A549 (cell line): ENCODE results near the gene SETDB1. TPM values are rescaled to one million over a fixed set of nuclear protein-coding genes. Genes with fewer than 3 reads are reported as not detected.
A peak's percentile ranks its signal among the peaks of the same experiment; 100 is the strongest.

Experiments
- ATAC-seq, 2 experiments: fragments of 200-7000 bp in 1 of 2; fragments of >200 bp in 1 of 2; cut with Nextera tagmentation in 1 of 2; cut with Tn5 transposase in 1 of 2; 3 replicates each; pipeline versions ENCODE4 v1.8.0 to v1.9.1; 2018 to 2020; ENCODE audit warnings: mild to moderate bottlenecking in 1 of 2, moderate library complexity in 1 of 2
- CTCF ChIA-PET: fragments of 300-600 bp; sonication (Branson Sonifier 250); formaldehyde crosslinking; extraction: SDS; loops from one replicate; lab custom pipeline; 2021; ENCODE audit warnings: antibody characterized with exemption, inconsistent platforms; lab: Yijun Ruan, JAX
- POLR2A ChIA-PET: fragments of 350-600 bp; formaldehyde crosslinking; extraction: SDS; loops from one replicate; lab custom pipeline; 2021; ENCODE audit warnings: antibody characterized with exemption, inconsistent platforms; lab: Yijun Ruan, JAX
- DNase-seq, 2 experiments: peaks; one replicate each; pipeline versions ENCODE4 v3.0.0 to v3.0.0-alpha.2; 2011 to 2016; ENCODE audit warnings: low read depth in 1 of 2, low spot score in 1 of 2
- FAIRE-seq: peaks from 2 replicates; lab custom pipeline; 2011; peaks lifted over from hg19 to GRCh38; lab: Jason Lieb, UNC
- H3K27ac ChIP-seq, 2 experiments: fragments of >200 bp; sonication (Bioruptor Twin); formaldehyde crosslinking; 3 replicates each; pipeline ENCODE4 v1.5.1; 2016 to 2017
- H3K4me1 ChIP-seq: fragments of >200 bp; sonication (Bioruptor Twin); formaldehyde crosslinking; 3 replicates; pipeline ENCODE4 v1.6.1; 2016
- H3K4me2 ChIP-seq: fragments of >200 bp; sonication (Bioruptor Twin); formaldehyde crosslinking; 3 replicates; pipeline ENCODE4 v1.6.1; 2016
- H3K4me3 ChIP-seq: fragments of >200 bp; sonication (Bioruptor Twin); formaldehyde crosslinking; 3 replicates; pipeline ENCODE4 v1.5.1; 2016
- H3K9me3 ChIP-seq: fragments of >200 bp; sonication (Bioruptor Twin); formaldehyde crosslinking; 3 replicates; pipeline ENCODE4 v1.6.1; 2016
- BCL3 ChIP-seq: fragments of >200 bp; sonication (Bioruptor Twin); formaldehyde crosslinking; IDR thresholded peaks from 3 replicates; pipeline ENCODE4 v1.6.1; 2016
- CHD4 ChIP-seq: fragments of 200-600 bp; sonication (generic); IDR thresholded peaks from 2 replicates; pipeline ENCODE4 v1.6.1; 2016; ENCODE audit warnings: antibody characterized with exemption, mild to moderate bottlenecking, borderline replicate concordance
- CTCF ChIP-seq: fragments of >200 bp; sonication (Bioruptor Twin); formaldehyde crosslinking; IDR thresholded peaks from 3 replicates; pipeline ENCODE4 v1.5.1; 2016
- E2F6 ChIP-seq: IDR thresholded peaks from 2 replicates; pipeline ENCODE4 v1.6.1; 2012; ENCODE audit warnings: low read depth, borderline replicate concordance
- EHF ChIP-seq: fragments of 250-450 bp; sonication (Bioruptor Pico); IDR thresholded peaks from 2 replicates; pipeline ENCODE4 v1.5.0; 2020; ENCODE audit warnings: mild to moderate bottlenecking
- GATA3 ChIP-seq: IDR thresholded peaks from 2 replicates; pipeline ENCODE4 v1.6.1; 2012; ENCODE audit warnings: borderline replicate concordance
- HES2 ChIP-seq: fragments of >200 bp; sonication (Bioruptor Twin); formaldehyde crosslinking; IDR thresholded peaks from 2 replicates; pipeline ENCODE4 v1.6.1; 2016
- HMGXB4 ChIP-seq: fragments of 250-450 bp; sonication (Bioruptor Pico); IDR thresholded peaks from 2 replicates; pipeline ENCODE4 v1.5.0; 2021; ENCODE audit warnings: mild to moderate bottlenecking, moderate library complexity, borderline replicate concordance
- HOXA7 ChIP-seq: fragments of 250-450 bp; sonication (Bioruptor Pico); IDR thresholded peaks from 2 replicates; pipeline ENCODE4 v1.5.0; 2020; ENCODE audit warnings: mild to moderate bottlenecking, moderate library complexity
- HOXB13 ChIP-seq: fragments of 250-450 bp; sonication (Bioruptor Pico); IDR thresholded peaks from 2 replicates; pipeline ENCODE4 v1.5.0; 2020; ENCODE audit warnings: low read depth, mild to moderate bottlenecking, moderate library complexity
- MAZ ChIP-seq: fragments of 150-350 bp; IDR thresholded peaks from 2 replicates; pipeline ENCODE4 v1.6.1; 2014; ENCODE audit warnings: antibody characterized with exemption, low read depth, low read length, borderline replicate concordance
- MYC ChIP-seq: IDR thresholded peaks from 2 replicates; pipeline ENCODE4 v1.6.1; 2012; ENCODE audit warnings: mild to moderate bottlenecking, inconsistent platforms, low read length, improper control_type of control experiment, borderline replicate concordance
- PHF8 ChIP-seq: fragments of 200-600 bp; sonication (generic); IDR thresholded peaks from 2 replicates; pipeline ENCODE4 v1.6.1; 2016; ENCODE audit warnings: low read depth, mild to moderate bottlenecking, antibody characterized with exemption, moderate library complexity, borderline replicate concordance
- POLR2A ChIP-seq: IDR thresholded peaks from 2 replicates; pipeline ENCODE4 v1.6.1; 2012; ENCODE audit warnings: mild to moderate bottlenecking, low read length
- RAD21 ChIP-seq, 2 experiments: fragments of >200 bp in 1 of 2; sonication (Bioruptor Twin) in 1 of 2; formaldehyde crosslinking in 1 of 2; IDR thresholded peaks in 1 of 2; conservative IDR thresholded peaks in 1 of 2; 2 replicates in 1 of 2; 3 replicates in 1 of 2; pipeline ENCODE4 v1.6.1; 2012 to 2018; ENCODE audit warnings: inconsistent platforms in 1 of 2
- RCOR1 ChIP-seq: fragments of 150-350 bp; IDR thresholded peaks from 2 replicates; pipeline ENCODE4 v1.6.1; 2014; ENCODE audit warnings: antibody characterized with exemption, low read length, low read depth
- SMC3 ChIP-seq: fragments of >200 bp; sonication (Bioruptor Twin); formaldehyde crosslinking; IDR thresholded peaks from 3 replicates; pipeline ENCODE4 v1.6.1; 2018; ENCODE audit warnings: inconsistent platforms
- TP53 ChIP-seq: fragments of 250-450 bp; sonication (Bioruptor Pico); IDR thresholded peaks from 2 replicates; pipeline ENCODE4 v1.5.0; 2021; ENCODE audit warnings: mild to moderate bottlenecking, moderate library complexity
- whole genome bisulfite sequencing: methylation state at CpG from one replicate; pipeline ENCODE4 v1.1.6; 2017; ENCODE audit errors: missing lambda C conversion rate; 5-methylcytosine and 5-hydroxymethylcytosine counted together
- polyA plus RNA-seq, 4 experiments: library from polyadenylated mRNA; depleted of rRNA in 3 of 4; stranded (reverse); fragments of >200 nt; fragmentation: RNase III in 1 of 4; extraction: RNeasy Plus Mini Kit Qiagen cat#74134 plus additional on column Dnase treatment in 1 of 4; gene quantifications; 2 replicates in 3 of 4; 3 replicates in 1 of 4; pipeline ENCODE4 v1.2.3, GENCODE V29; 2011 to 2017

SETDB1 gene
- polyA plus RNA-seq, 2 of the 4 experiments (the other 2 are of a cell fraction): 25.1 to 56.9 TPM

- Histone ChIP-seq H3K27ac (no peak overlapping the region; a peak in 1 of 6 replicates), H3K4me1 (peaks cover 34% of the 10 kb centered on the region), H3K4me2 (peak overlapping the region; percentile 5; the same call in 1 of the 3 replicates), H3K4me3 (no peak overlapping the region), H3K9me3 (no peaks in the 10 kb centered on the region)
- ChIA-PET CTCF (interaction anchor here (1.2 to 2.4 kb wide), 2 partner anchors 12 to 33 kb away, joined by 3 to 14 read pairs; no protein-coding TSS in a partner anchor), POLR2A (no interaction called here)
- ATAC-seq (no peak), FAIRE-seq (no peak), DNase-seq (no peak)
- 78% methylated on average over 14 of the region's 14 CpGs for WGBS
- TF ChIP-seq MAZ (no peak), POLR2A (no peak), BCL3 (no peak), MYC (no peak), RCOR1 (no peak), CHD4 (no peak), HOXA7 (CRISPR knock-in tag) (no peak), HMGXB4 (CRISPR knock-in tag) (no peak), CTCF (no peak), E2F6 (no peak), HES2 (no peak), GATA3 (no peak), RAD21 (conservative IDR thresholded peaks at IDR 0.05 in 1 of 2, IDR thresholded peaks at IDR 0.05 in 1 of 2) (no peak), SMC3 (no peak), HOXB13 (no peak), EHF (CRISPR knock-in tag) (no peak)
- TF ChIP-seq, all 56 proteins: peak for 0
These were observed 86.7 kb downstream of the SETDB1 start for GRCh38 chr1:151012684-151013471.

GRCh38 chr1:151013518-151013917 is 87.4 kb downstream of the SETDB1 start:
- Histone ChIP-seq H3K4me2 (peak overlapping the region; percentile 5; the same call in 1 of the 3 replicates), H3K4me3 (no peak overlapping the region), H3K9me3 (no peaks in the 10 kb centered on the region), H3K27ac (no peak overlapping the region), H3K4me1 (peaks cover 33% of the 10 kb centered on the region)
- CTCF ChIA-PET: interaction anchor here (1.2 to 2.4 kb wide), 2 partner anchors 11 to 34 kb away, joined by 3 to 14 read pairs; no protein-coding TSS in a partner anchor
- POLR2A ChIA-PET: no interaction called here
- ATAC-seq: peak in 1 of 2 experiments; percentile 15; a peak in 2 of 6 replicates
- no peak for TF ChIP-seq MAZ
- no peak for TF ChIP-seq TP53 (CRISPR knock-in tag)
- TF ChIP-seq GATA3: no peak
- TF ChIP-seq PHF8: no peak
- FAIRE-seq: no peak
- DNase-seq: no peak
- WGBS: 74% methylated on average over 2 of the region's 2 CpGs

Other genes with a start within 250 kb of the SETDB1 start
- 34.9 and 41.8 TPM in 2 replicates for gene GOLPH3L, start 229.2 kb upstream of the SETDB1 start, polyA plus RNA-seq (2011; rRNA removed)
- 23.9 to 32.3 TPM (median 27.7 TPM) in 3 replicates for gene GOLPH3L, start 229.2 kb upstream of the SETDB1 start, polyA plus RNA-seq (2017; fragmentation: RNase III; extraction: RNeasy Plus Mini Kit Qiagen cat#74134 plus additional on column Dnase treatment)
- gene HORMAD1, start 205.5 kb upstream of the SETDB1 start, polyA plus RNA-seq (2011; rRNA removed): 20.6 and 30.6 TPM in 2 replicates
- gene HORMAD1, start 205.5 kb upstream of the SETDB1 start, polyA plus RNA-seq (2017; fragmentation: RNase III; extraction: RNeasy Plus Mini Kit Qiagen cat#74134 plus additional on column Dnase treatment): 8.9 to 13.6 TPM (median 11.6 TPM) in 3 replicates
- gene CTSS, start 160.6 kb upstream of the SETDB1 start, polyA plus RNA-seq (2011; rRNA removed): 29.6 and 33.9 TPM in 2 replicates
- 9.4 to 11.5 TPM (median 10.7 TPM) in 3 replicates for gene CTSS, start 160.6 kb upstream of the SETDB1 start, polyA plus RNA-seq (2017; fragmentation: RNase III; extraction: RNeasy Plus Mini Kit Qiagen cat#74134 plus additional on column Dnase treatment)
- gene CTSK, start 118.1 kb upstream of the SETDB1 start, polyA plus RNA-seq (2011; rRNA removed): 5.0 and 6.7 TPM in 2 replicates
- 2.4 to 2.5 TPM (median 2.4 TPM) in 3 replicates for gene CTSK, start 118.1 kb upstream of the SETDB1 start, polyA plus RNA-seq (2017; fragmentation: RNase III; extraction: RNeasy Plus Mini Kit Qiagen cat#74134 plus additional on column Dnase treatment)
- 25.6 and 30.8 TPM in 2 replicates for gene ARNT, start 49.8 kb upstream of the SETDB1 start, polyA plus RNA-seq (2011; rRNA removed)
- gene ARNT, start 49.8 kb upstream of the SETDB1 start, polyA plus RNA-seq (2017; fragmentation: RNase III; extraction: RNeasy Plus Mini Kit Qiagen cat#74134 plus additional on column Dnase treatment): 13.8 to 17.6 TPM (median 17.6 TPM) in 3 replicates
- gene CTXND2, start 39.2 kb upstream of the SETDB1 start, polyA plus RNA-seq (2011; rRNA removed): not detected in 2 replicates
- gene CTXND2, start 39.2 kb upstream of the SETDB1 start, polyA plus RNA-seq (2017; fragmentation: RNase III; extraction: RNeasy Plus Mini Kit Qiagen cat#74134 plus additional on column Dnase treatment): not detected in 3 replicates
- gene CERS2, start 48.5 kb downstream of the SETDB1 start, polyA plus RNA-seq (2011; rRNA removed): 356 and 395 TPM in 2 replicates
- gene CERS2, start 48.5 kb downstream of the SETDB1 start, polyA plus RNA-seq (2017; fragmentation: RNase III; extraction: RNeasy Plus Mini Kit Qiagen cat#74134 plus additional on column Dnase treatment): 183 to 196 TPM (median 196 TPM) in 3 replicates
- 2.2 and 3.3 TPM in 2 replicates for gene ANXA9, start 55.9 kb downstream of the SETDB1 start, polyA plus RNA-seq (2011; rRNA removed)
- gene ANXA9, start 55.9 kb downstream of the SETDB1 start, polyA plus RNA-seq (2017; fragmentation: RNase III; extraction: RNeasy Plus Mini Kit Qiagen cat#74134 plus additional on column Dnase treatment): 1.5 to 2.1 TPM (median 1.7 TPM) in 3 replicates
- 5.2 and 7.9 TPM in 2 replicates for gene MINDY1, start 80.5 kb downstream of the SETDB1 start, polyA plus RNA-seq (2011; rRNA removed)
- 4.0 to 4.8 TPM (median 4.8 TPM) in 3 replicates for gene MINDY1, start 80.5 kb downstream of the SETDB1 start, polyA plus RNA-seq (2017; fragmentation: RNase III; extraction: RNeasy Plus Mini Kit Qiagen cat#74134 plus additional on column Dnase treatment)
- gene PRUNE1, start 82.1 kb downstream of the SETDB1 start, polyA plus RNA-seq (2011; rRNA removed): 27.0 and 27.5 TPM in 2 replicates
- 11.1 to 11.9 TPM (median 11.1 TPM) in 3 replicates for gene PRUNE1, start 82.1 kb downstream of the SETDB1 start, polyA plus RNA-seq (2017; fragmentation: RNase III; extraction: RNeasy Plus Mini Kit Qiagen cat#74134 plus additional on column Dnase treatment)
- gene BNIPL, start 110.2 kb downstream of the SETDB1 start, polyA plus RNA-seq (2011; rRNA removed): 0.30 and 0.38 TPM in 2 replicates
- 0.22 to 0.51 TPM (median 0.28 TPM) in 3 replicates for gene BNIPL, start 110.2 kb downstream of the SETDB1 start, polyA plus RNA-seq (2017; fragmentation: RNase III; extraction: RNeasy Plus Mini Kit Qiagen cat#74134 plus additional on column Dnase treatment)
- gene C1orf56, start 121.4 kb downstream of the SETDB1 start, polyA plus RNA-seq (2011; rRNA removed): 2.9 and 3.3 TPM in 2 replicates
- 5.1 to 6.8 TPM (median 6.6 TPM) in 3 replicates for gene C1orf56, start 121.4 kb downstream of the SETDB1 start, polyA plus RNA-seq (2017; fragmentation: RNase III; extraction: RNeasy Plus Mini Kit Qiagen cat#74134 plus additional on column Dnase treatment)
- 78.1 and 83.1 TPM in 2 replicates for gene CDC42SE1, start 133.3 kb downstream of the SETDB1 start, polyA plus RNA-seq (2011; rRNA removed)
- 50.6 to 54.7 TPM (median 52.0 TPM) in 3 replicates for gene CDC42SE1, start 133.3 kb downstream of the SETDB1 start, polyA plus RNA-seq (2017; fragmentation: RNase III; extraction: RNeasy Plus Mini Kit Qiagen cat#74134 plus additional on column Dnase treatment)
- gene MLLT11, start 134.0 kb downstream of the SETDB1 start, polyA plus RNA-seq (2011; rRNA removed): 33.7 and 35.3 TPM in 2 replicates
- gene MLLT11, start 134.0 kb downstream of the SETDB1 start, polyA plus RNA-seq (2017; fragmentation: RNase III; extraction: RNeasy Plus Mini Kit Qiagen cat#74134 plus additional on column Dnase treatment): 26.0 to 28.2 TPM (median 26.5 TPM) in 3 replicates
- 9.9 and 10.8 TPM in 2 replicates for gene GABPB2, start 144.4 kb downstream of the SETDB1 start, polyA plus RNA-seq (2011; rRNA removed)
- gene GABPB2, start 144.4 kb downstream of the SETDB1 start, polyA plus RNA-seq (2017; fragmentation: RNase III; extraction: RNeasy Plus Mini Kit Qiagen cat#74134 plus additional on column Dnase treatment): 2.4 to 3.9 TPM (median 3.3 TPM) in 3 replicates
- gene SEMA6C, start 220.3 kb downstream of the SETDB1 start, polyA plus RNA-seq (2011; rRNA removed): 1.3 and 1.7 TPM in 2 replicates
- gene SEMA6C, start 220.3 kb downstream of the SETDB1 start, polyA plus RNA-seq (2017; fragmentation: RNase III; extraction: RNeasy Plus Mini Kit Qiagen cat#74134 plus additional on column Dnase treatment): 1.5 to 2.5 TPM (median 1.6 TPM) in 3 replicates
- not detected in 2 replicates for gene TNFAIP8L2, start 230.3 kb downstream of the SETDB1 start, polyA plus RNA-seq (2011; rRNA removed)
- not detected in 3 replicates for gene TNFAIP8L2, start 230.3 kb downstream of the SETDB1 start, polyA plus RNA-seq (2017; fragmentation: RNase III; extraction: RNeasy Plus Mini Kit Qiagen cat#74134 plus additional on column Dnase treatment)
- gene LYSMD1, start 239.5 kb downstream of the SETDB1 start, polyA plus RNA-seq (2011; rRNA removed): 10.5 and 11.6 TPM in 2 replicates
- 7.0 to 7.3 TPM (median 7.3 TPM) in 3 replicates for gene LYSMD1, start 239.5 kb downstream of the SETDB1 start, polyA plus RNA-seq (2017; fragmentation: RNase III; extraction: RNeasy Plus Mini Kit Qiagen cat#74134 plus additional on column Dnase treatment)
- 27.9 and 29.3 TPM in 2 replicates for gene SCNM1, start 239.8 kb downstream of the SETDB1 start, polyA plus RNA-seq (2011; rRNA removed)
- gene SCNM1, start 239.8 kb downstream of the SETDB1 start, polyA plus RNA-seq (2017; fragmentation: RNase III; extraction: RNeasy Plus Mini Kit Qiagen cat#74134 plus additional on column Dnase treatment): 29.5 to 31.7 TPM (median 30.9 TPM) in 3 replicates
- 0.30 TPM in 1 of 2 replicates, not detected in the other for gene TMOD4, start 249.6 kb downstream of the SETDB1 start, polyA plus RNA-seq (2011; rRNA removed)
- 0.29 to 0.49 TPM in 2 of 3 replicates, not detected in the other for gene TMOD4, start 249.6 kb downstream of the SETDB1 start, polyA plus RNA-seq (2017; fragmentation: RNase III; extraction: RNeasy Plus Mini Kit Qiagen cat#74134 plus additional on column Dnase treatment)